ENCODE measurements around the gene TPCN1.
"Not testable (repeated sequence)": the region's sequence is repeated elsewhere in the genome, so short reads cannot be mapped to it uniquely, and the experiment has no call there.

The TPCN1 gene

GRCh38 chr12:113197518-113198077 lies 23.7 kb upstream of the TPCN1 start:
- DNase-seq = no peak

- no peak for DNase-seq
Measured at GRCh38 chr12:113198296-113198695, 23.0 kb upstream of the TPCN1 start.

- no peak for DNase-seq
Measured at GRCh38 chr12:113200021-113200797, 21.1 kb upstream of the TPCN1 start.

- DNase-seq = no peak
Measured at GRCh38 chr12:113201187-113202177, 19.8 kb upstream of the TPCN1 start.

GRCh38 chr12:113202300-113203075 lies 18.8 kb upstream of the TPCN1 start:
- no peak for DNase-seq

- DNase-seq = no peak
Measured at GRCh38 chr12:113203852-113204760, 17.2 kb upstream of the TPCN1 start.

- no peak for DNase-seq
Measured at GRCh38 chr12:113204804-113205203, 16.5 kb upstream of the TPCN1 start.

GRCh38 chr12:113206802-113207201 lies 14.5 kb upstream of the TPCN1 start:
- not testable (repeated sequence) for DNase-seq

GRCh38 chr12:113207613-113208040 lies 13.6 kb upstream of the TPCN1 start:
- no peak for DNase-seq

GRCh38 chr12:113208041-113208934 lies 13.0 kb upstream of the TPCN1 start:
- DNase-seq = no peak

GRCh38 chr12:113211160-113211559 lies 10.1 kb upstream of the TPCN1 start:
- no peak for DNase-seq

- no peak for DNase-seq
Measured at GRCh38 chr12:113214895-113215400, 6.3 kb upstream of the TPCN1 start.

GRCh38 chr12:113216027-113216426 lies 5.2 kb upstream of the TPCN1 start:
- DNase-seq = no peak

GRCh38 chr12:113220593-113221180 lies 577 bp upstream of the TPCN1 start:
- DNase-seq = no peak

GRCh38 chr12:113221997-113222729 lies 899 bp downstream of the TPCN1 start:
- DNase-seq = no peak

- no peak for DNase-seq
Measured at GRCh38 chr12:113222730-113223531, 1.7 kb downstream of the TPCN1 start.

- no peak for DNase-seq
Measured at GRCh38 chr12:113224955-113225354, 3.7 kb downstream of the TPCN1 start.

All from stimulated activated CD4-positive, alpha-beta T cell treated with anti-CD3 and anti-CD28 coated beads, Interleukin-4, amount 100 ng/mL, for 1 hour (primary cell).